Measurements from ENCODE around the gene SPAG4.

SPAG4 gene

GRCh38 chr20:35586751-35587425 lies 28.7 kb upstream of the SPAG4 start:
- H3K9me3 ChIP-seq (ENCODE audit: low read length): no peaks in the 10 kb centered on the region
- no peaks in the 10 kb centered on the region for H3K4me1 ChIP-seq (ENCODE audit: insufficient read depth, low read length)
- H3K27me3 ChIP-seq (ENCODE audit: control insufficient read depth in 1 of 2, insufficient read depth in 2 of 2, low read length in 2 of 2): no peaks in the 10 kb centered on the region
- H3K4me3 ChIP-seq (ENCODE audit: low read depth in 1 of 2, low read length in 2 of 2): no peak overlapping the region
- H3K36me3 ChIP-seq (ENCODE audit: insufficient read depth, low read length): no peaks in the 10 kb centered on the region
- H3K27ac ChIP-seq (ENCODE audit: low read depth, low read length): no peak overlapping the region
- H3K9ac ChIP-seq (ENCODE audit: low read length): no peak overlapping the region

GRCh38 chr20:35587436-35587835 lies 28.2 kb upstream of the SPAG4 start:
- Histone ChIP-seq H3K4me1 (ENCODE audit: insufficient read depth, low read length) (no peaks in the 10 kb centered on the region), H3K36me3 (ENCODE audit: insufficient read depth, low read length) (no peaks in the 10 kb centered on the region), H3K27ac (ENCODE audit: low read depth, low read length) (no peak overlapping the region), H3K27me3 (ENCODE audit: control insufficient read depth in 1 of 2, insufficient read depth in 2 of 2, low read length in 2 of 2) (no peaks in the 10 kb centered on the region), H3K4me3 (ENCODE audit: low read depth in 1 of 2, low read length in 2 of 2) (no peak overlapping the region), H3K9ac (ENCODE audit: low read length) (no peak overlapping the region), H3K9me3 (ENCODE audit: low read length) (no peaks in the 10 kb centered on the region)

GRCh38 chr20:35588397-35588796 lies 27.2 kb upstream of the SPAG4 start:
- Histone ChIP-seq H3K27me3 (ENCODE audit: control insufficient read depth in 1 of 2, insufficient read depth in 2 of 2, low read length in 2 of 2) (no peaks in the 10 kb centered on the region), H3K4me3 (ENCODE audit: low read depth in 1 of 2, low read length in 2 of 2) (no peak overlapping the region), H3K4me1 (ENCODE audit: insufficient read depth, low read length) (no peaks in the 10 kb centered on the region), H3K9me3 (ENCODE audit: low read length) (no peaks in the 10 kb centered on the region), H3K36me3 (ENCODE audit: insufficient read depth, low read length) (no peaks in the 10 kb centered on the region), H3K27ac (ENCODE audit: low read depth, low read length) (no peak overlapping the region), H3K9ac (ENCODE audit: low read length) (no peak overlapping the region)

GRCh38 chr20:35592339-35592974 lies 23.2 kb upstream of the SPAG4 start:
- Histone ChIP-seq H3K9ac (ENCODE audit: low read length) (no peak overlapping the region), H3K9me3 (ENCODE audit: low read length) (no peaks in the 10 kb centered on the region), H3K27ac (ENCODE audit: low read depth, low read length) (no peak overlapping the region), H3K36me3 (ENCODE audit: insufficient read depth, low read length) (no peaks in the 10 kb centered on the region), H3K4me3 (ENCODE audit: low read depth in 1 of 2, low read length in 2 of 2) (no peak overlapping the region), H3K27me3 (ENCODE audit: control insufficient read depth in 1 of 2, insufficient read depth in 2 of 2, low read length in 2 of 2) (no peaks in the 10 kb centered on the region), H3K4me1 (ENCODE audit: insufficient read depth, low read length) (no peaks in the 10 kb centered on the region)

GRCh38 chr20:35595456-35595855 lies 20.2 kb upstream of the SPAG4 start:
- Histone ChIP-seq H3K4me1 (ENCODE audit: insufficient read depth, low read length) (no peaks in the 10 kb centered on the region), H3K4me3 (ENCODE audit: low read depth in 1 of 2, low read length in 2 of 2) (no peak overlapping the region), H3K27ac (ENCODE audit: low read depth, low read length) (no peak overlapping the region), H3K36me3 (ENCODE audit: insufficient read depth, low read length) (no peaks in the 10 kb centered on the region), H3K9ac (ENCODE audit: low read length) (no peak overlapping the region), H3K27me3 (ENCODE audit: control insufficient read depth in 1 of 2, insufficient read depth in 2 of 2, low read length in 2 of 2) (peaks cover 0 to 10% of the 10 kb centered on the region in 2 donors), H3K9me3 (ENCODE audit: low read length) (no peaks in the 10 kb centered on the region)

- peaks cover 0 to 15% of the 10 kb centered on the region in 2 donors for H3K27me3 ChIP-seq (ENCODE audit: control insufficient read depth in 1 of 2, insufficient read depth in 2 of 2, low read length in 2 of 2)
- no peak overlapping the region for H3K4me3 ChIP-seq (ENCODE audit: low read depth in 1 of 2, low read length in 2 of 2)
- no peak overlapping the region for H3K9ac ChIP-seq (ENCODE audit: low read length)
- no peaks in the 10 kb centered on the region for H3K9me3 ChIP-seq (ENCODE audit: low read length)
- H3K27ac ChIP-seq (ENCODE audit: low read depth, low read length): no peak overlapping the region
- H3K36me3 ChIP-seq (ENCODE audit: insufficient read depth, low read length): no peaks in the 10 kb centered on the region
- H3K4me1 ChIP-seq (ENCODE audit: insufficient read depth, low read length): no peaks in the 10 kb centered on the region
Observed at GRCh38 chr20:35595901-35596300, 19.7 kb upstream of the SPAG4 start.

GRCh38 chr20:35597186-35597585 lies 18.4 kb upstream of the SPAG4 start:
- H3K9ac ChIP-seq (ENCODE audit: low read length): no peak overlapping the region
- H3K4me3 ChIP-seq (ENCODE audit: low read depth in 1 of 2, low read length in 2 of 2): no peak overlapping the region
- peaks cover 0 to 21% of the 10 kb centered on the region in 2 donors for H3K27me3 ChIP-seq (ENCODE audit: control insufficient read depth in 1 of 2, insufficient read depth in 2 of 2, low read length in 2 of 2)
- no peaks in the 10 kb centered on the region for H3K36me3 ChIP-seq (ENCODE audit: insufficient read depth, low read length)
- H3K27ac ChIP-seq (ENCODE audit: low read depth, low read length): no peak overlapping the region
- no peaks in the 10 kb centered on the region for H3K4me1 ChIP-seq (ENCODE audit: insufficient read depth, low read length)
- no peaks in the 10 kb centered on the region for H3K9me3 ChIP-seq (ENCODE audit: low read length)

- Histone ChIP-seq H3K27me3 (ENCODE audit: control insufficient read depth in 1 of 2, insufficient read depth in 2 of 2, low read length in 2 of 2) (peaks cover 0 to 24% of the 10 kb centered on the region in 2 donors), H3K27ac (ENCODE audit: low read depth, low read length) (no peak overlapping the region), H3K36me3 (ENCODE audit: insufficient read depth, low read length) (no peaks in the 10 kb centered on the region), H3K9ac (ENCODE audit: low read length) (no peak overlapping the region), H3K9me3 (ENCODE audit: low read length) (no peaks in the 10 kb centered on the region), H3K4me1 (ENCODE audit: insufficient read depth, low read length) (no peaks in the 10 kb centered on the region), H3K4me3 (ENCODE audit: low read depth in 1 of 2, low read length in 2 of 2) (no peak overlapping the region)
Observed at GRCh38 chr20:35598476-35598875, 17.2 kb upstream of the SPAG4 start.

GRCh38 chr20:35598899-35599775 lies 16.5 kb upstream of the SPAG4 start:
- no peaks in the 10 kb centered on the region for H3K4me1 ChIP-seq (ENCODE audit: insufficient read depth, low read length)
- peaks cover 0 to 24% of the 10 kb centered on the region in 2 donors for H3K27me3 ChIP-seq (ENCODE audit: control insufficient read depth in 1 of 2, insufficient read depth in 2 of 2, low read length in 2 of 2)
- no peaks in the 10 kb centered on the region for H3K9me3 ChIP-seq (ENCODE audit: low read length)
- H3K36me3 ChIP-seq (ENCODE audit: insufficient read depth, low read length): no peaks in the 10 kb centered on the region
- H3K4me3 ChIP-seq (ENCODE audit: low read depth in 1 of 2, low read length in 2 of 2): no peak overlapping the region
- no peak overlapping the region for H3K9ac ChIP-seq (ENCODE audit: low read length)
- H3K27ac ChIP-seq (ENCODE audit: low read depth, low read length): no peak overlapping the region

- no peak overlapping the region for H3K27ac ChIP-seq (ENCODE audit: low read depth, low read length)
- H3K4me1 ChIP-seq (ENCODE audit: insufficient read depth, low read length): no peaks in the 10 kb centered on the region
- H3K4me3 ChIP-seq (ENCODE audit: low read depth in 1 of 2, low read length in 2 of 2): no peak overlapping the region
- no peaks in the 10 kb centered on the region for H3K9me3 ChIP-seq (ENCODE audit: low read length)
- H3K36me3 ChIP-seq (ENCODE audit: insufficient read depth, low read length): no peaks in the 10 kb centered on the region
- peaks cover 0 to 24% of the 10 kb centered on the region in 2 donors for H3K27me3 ChIP-seq (ENCODE audit: control insufficient read depth in 1 of 2, insufficient read depth in 2 of 2, low read length in 2 of 2)
- H3K9ac ChIP-seq (ENCODE audit: low read length): no peak overlapping the region
Observed at GRCh38 chr20:35599776-35600120, 15.9 kb upstream of the SPAG4 start.

GRCh38 chr20:35600176-35600992 lies 15.2 kb upstream of the SPAG4 start:
- Histone ChIP-seq H3K36me3 (ENCODE audit: insufficient read depth, low read length) (no peaks in the 10 kb centered on the region), H3K27ac (ENCODE audit: low read depth, low read length) (no peak overlapping the region), H3K4me3 (ENCODE audit: low read depth in 1 of 2, low read length in 2 of 2) (peak overlapping the region; percentile 45 to 78), H3K4me1 (ENCODE audit: insufficient read depth, low read length) (no peaks in the 10 kb centered on the region), H3K9ac (ENCODE audit: low read length) (no peak overlapping the region), H3K27me3 (ENCODE audit: control insufficient read depth in 1 of 2, insufficient read depth in 2 of 2, low read length in 2 of 2) (peaks cover 0 to 24% of the 10 kb centered on the region in 2 donors), H3K9me3 (ENCODE audit: low read length) (no peaks in the 10 kb centered on the region)
